Type B pancreatic cell (in vitro differentiated cells): ENCODE measurements around the gene HS2ST1. TPM values are rescaled to one million over a fixed set of nuclear protein-coding genes. Genes with fewer than 3 reads are reported as not detected.

Experiments
- DNase-seq: peaks from one replicate; pipeline ENCODE4 v3.0.0; 2021; ENCODE audit warnings: mixed read lengths; ENCODE audit not compliant: unreplicated experiment; ENCODE audit errors: extremely low spot score
- H3K27ac Mint-ChIP-seq: 2 replicates; pipeline ENCODE4 v1.8.0; 2021; ENCODE audit warnings: mild to moderate bottlenecking, mixed read lengths
- H3K27me3 Mint-ChIP-seq: 2 replicates; pipeline ENCODE4 v1.8.0; 2021; ENCODE audit warnings: mixed read lengths
- H3K36me3 Mint-ChIP-seq: 2 replicates; pipeline ENCODE4 v1.8.0; 2021; ENCODE audit warnings: mixed read lengths
- H3K4me1 Mint-ChIP-seq: one replicate; pipeline ENCODE4 v1.8.0; 2021; ENCODE audit warnings: mixed read lengths; ENCODE audit not compliant: unreplicated experiment
- H3K4me3 Mint-ChIP-seq: 2 replicates; pipeline ENCODE4 v1.8.0; 2021; ENCODE audit warnings: mild to moderate bottlenecking, mixed read lengths
- H3K9me3 Mint-ChIP-seq: 2 replicates; pipeline ENCODE4 v1.8.0; 2021; ENCODE audit warnings: mixed read lengths
- CTCF ChIP-seq: fragments of 200-600 bp; sonication (generic); conservative IDR thresholded peaks from 2 replicates; pipeline ENCODE4 v1.5.0; 2021; ENCODE audit warnings: antibody characterized with exemption, mild to moderate bottlenecking
- total RNA-seq: library from RNA; stranded (reverse); gene quantifications from 2 replicates; pipeline ENCODE4 v1.2.1, GENCODE V29; 2021; ENCODE audit warnings: low replicate concordance

HS2ST1 gene
- total RNA-seq, 1 donor from 2014 or later: 40.3 TPM

GRCh38 chr1:87155648-87156047, 241.2 kb downstream of the HS2ST1 start:
- Mint-ChIP-seq H3K27ac (no peak overlapping the region), H3K4me3 (no peak overlapping the region), H3K9me3 (no peaks in the 10 kb centered on the region), H3K4me1 (peaks cover 35% of the 10 kb centered on the region), H3K36me3 (no peaks in the 10 kb centered on the region), H3K27me3 (peaks cover 4% of the 10 kb centered on the region)
- DNase-seq: no peak
- no peak for TF ChIP-seq CTCF

GRCh38 chr1:87156124-87156523, 241.7 kb downstream of the HS2ST1 start:
- H3K36me3 Mint-ChIP-seq: no peaks in the 10 kb centered on the region
- no peak overlapping the region for H3K27ac Mint-ChIP-seq

GRCh38 chr1:87159378-87159915, 245.0 kb downstream of the HS2ST1 start:
- no peak for DNase-seq
- no peak for TF ChIP-seq CTCF
- Mint-ChIP-seq H3K27me3 (no peaks in the 10 kb centered on the region), H3K9me3 (no peaks in the 10 kb centered on the region), H3K4me1 (peaks cover 12% of the 10 kb centered on the region), H3K36me3 (no peaks in the 10 kb centered on the region), H3K27ac (no peak overlapping the region), H3K4me3 (no peak overlapping the region)

More at GRCh38 chr1:87156124-87156523, 241.7 kb downstream of the HS2ST1 start:
- peaks cover 4% of the 10 kb centered on the region for H3K27me3 Mint-ChIP-seq
- H3K9me3 Mint-ChIP-seq: no peaks in the 10 kb centered on the region
- peaks cover 31% of the 10 kb centered on the region for H3K4me1 Mint-ChIP-seq
- no peak for DNase-seq
- no peak for TF ChIP-seq CTCF
- H3K4me3 Mint-ChIP-seq: no peak overlapping the region

Other genes starting within 250 kb of the HS2ST1 start
- gene SH3GLB1, start 210.1 kb upstream of the HS2ST1 start, total RNA-seq: 47.5 and 52.6 TPM in 2 replicates
- gene SELENOF, start 509 bp upstream of the HS2ST1 start, total RNA-seq: 147 and 148 TPM in 2 replicates